Middle frontal gyrus (tissue), 1 donor: ENCODE data around the gene IL21R.

ENCODE experiments used
- DNase-seq: peaks from one replicate; pipeline ENCODE4 v3.0.0-alpha.2; 2015; ENCODE audit warnings: low spot score; ENCODE audit errors: extremely low spot score

IL21R gene

DNA sequence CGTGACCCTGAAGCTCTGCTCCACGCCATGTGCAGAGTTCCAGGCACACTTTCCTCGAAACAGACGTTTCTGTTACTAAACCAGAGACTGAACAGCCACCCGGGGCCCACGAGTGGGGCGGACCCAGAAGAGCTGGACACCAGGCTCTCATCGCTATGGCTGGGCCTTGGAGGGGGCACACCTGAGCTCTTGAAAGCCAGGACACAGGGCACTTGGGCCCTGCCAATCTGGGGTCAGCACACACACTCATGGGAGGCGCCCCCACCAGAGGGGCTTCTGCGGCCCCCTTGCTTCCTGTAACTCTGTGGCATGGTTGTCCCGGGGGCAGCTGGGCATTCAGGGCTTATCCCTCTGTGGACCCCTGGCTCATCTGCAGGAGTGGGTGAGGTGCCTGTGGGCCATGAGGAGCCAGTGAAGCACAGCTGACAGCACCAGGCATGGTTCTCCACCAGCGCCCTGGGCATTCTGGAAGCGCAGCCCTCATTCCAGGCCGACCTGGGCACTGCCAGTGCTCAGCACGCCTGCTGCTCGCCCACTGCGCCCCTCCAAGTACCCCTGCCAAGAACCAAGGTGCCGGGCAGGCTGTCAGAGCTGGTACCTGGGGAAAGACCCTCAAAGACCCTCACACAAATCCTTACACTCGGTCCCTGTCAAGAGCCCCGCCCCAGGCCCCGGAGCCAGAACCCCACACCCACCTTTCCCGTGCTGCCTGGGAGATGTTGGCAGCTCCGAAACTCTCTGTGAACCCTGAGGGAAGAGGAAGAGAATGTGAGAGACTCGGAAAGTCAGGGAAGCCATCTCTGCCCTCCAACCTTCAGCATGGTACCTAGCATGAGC, 61.1 kb downstream of the IL21R start:
- no peak for DNase-seq

DNA sequence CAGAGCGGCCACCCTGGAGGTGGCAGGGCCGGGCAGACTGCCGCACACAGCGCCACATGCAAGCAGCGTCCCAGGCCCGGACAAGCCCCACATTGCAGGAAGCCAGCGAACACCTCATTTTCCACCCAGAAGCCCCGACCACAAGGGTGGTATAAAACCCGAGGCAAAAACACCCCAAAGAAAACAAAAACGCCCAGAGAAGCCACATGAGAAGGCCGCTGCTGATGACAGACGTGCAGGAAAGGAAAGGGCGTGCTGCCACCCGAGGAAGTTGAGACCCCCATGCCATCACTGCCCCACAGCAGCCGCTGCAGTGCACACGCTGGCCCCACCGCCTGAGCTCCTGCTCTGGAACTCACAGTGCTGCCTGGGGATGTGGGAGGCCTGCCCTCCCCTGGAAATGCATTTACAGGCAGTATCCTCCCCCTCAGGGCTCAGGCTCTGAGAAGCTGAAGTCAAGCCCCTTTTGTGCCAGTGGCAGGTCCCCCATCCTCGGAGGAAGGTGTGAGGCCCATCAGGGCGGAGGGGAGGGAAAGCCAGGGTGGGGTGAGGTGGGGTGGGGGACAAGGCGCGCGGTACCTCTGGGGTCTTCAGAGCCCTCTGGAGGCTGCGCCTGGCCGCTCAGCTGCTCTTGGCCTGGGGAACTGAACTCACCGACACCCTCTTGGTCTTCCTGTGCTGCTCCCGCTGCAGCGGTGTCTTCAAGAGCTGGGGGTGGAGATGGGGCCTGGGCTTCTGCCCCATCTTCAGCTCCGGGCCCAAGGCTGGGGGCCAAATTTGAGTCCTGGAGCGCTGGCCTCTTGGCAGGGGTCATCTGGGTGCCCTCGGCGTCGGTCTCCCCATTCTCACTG, 62.0 kb downstream of the IL21R start:
- no peak for DNase-seq

DNA sequence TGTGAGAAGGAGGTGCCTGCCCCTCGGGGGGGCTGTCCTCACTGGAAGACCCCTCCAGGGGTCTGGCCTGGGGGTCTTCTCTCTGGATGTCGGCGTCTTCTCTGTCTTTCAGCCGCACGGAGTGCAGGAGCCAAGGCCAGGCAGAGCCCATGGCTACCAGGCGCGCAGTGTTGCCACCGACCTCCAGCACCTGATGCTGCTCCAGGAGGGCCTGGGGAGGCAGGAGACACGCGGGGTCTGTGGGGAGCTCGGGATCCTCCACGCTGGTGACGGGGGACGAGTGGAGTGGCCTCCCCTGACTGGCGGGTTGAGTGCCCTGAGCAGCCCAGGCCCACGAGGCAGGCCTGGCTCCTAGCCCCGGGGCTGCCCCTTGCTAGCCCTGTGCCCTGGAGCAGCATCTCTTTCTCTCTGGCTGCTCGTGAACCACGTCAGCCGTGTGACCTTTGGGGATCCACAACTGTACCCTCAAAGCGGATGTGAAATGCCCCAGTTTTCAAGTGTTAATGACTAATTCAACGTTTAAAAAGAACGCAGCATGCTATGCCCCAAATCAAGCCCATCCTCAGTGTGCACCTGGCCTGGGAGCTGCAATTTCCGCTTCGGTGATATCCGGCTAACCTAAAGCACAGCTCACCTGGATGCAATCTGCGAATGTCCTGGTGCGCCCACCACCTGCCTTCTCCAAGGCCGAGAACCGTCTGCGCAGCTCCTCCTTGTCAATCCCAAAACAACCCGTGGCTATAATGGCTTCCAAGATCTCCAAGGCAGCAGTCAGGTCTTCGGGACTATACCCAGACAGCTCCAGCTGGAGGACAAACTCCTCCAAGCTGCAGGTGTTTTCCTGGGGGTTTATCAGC, 62.9 kb downstream of the IL21R start:
- DNase-seq, result no peak

DNA sequence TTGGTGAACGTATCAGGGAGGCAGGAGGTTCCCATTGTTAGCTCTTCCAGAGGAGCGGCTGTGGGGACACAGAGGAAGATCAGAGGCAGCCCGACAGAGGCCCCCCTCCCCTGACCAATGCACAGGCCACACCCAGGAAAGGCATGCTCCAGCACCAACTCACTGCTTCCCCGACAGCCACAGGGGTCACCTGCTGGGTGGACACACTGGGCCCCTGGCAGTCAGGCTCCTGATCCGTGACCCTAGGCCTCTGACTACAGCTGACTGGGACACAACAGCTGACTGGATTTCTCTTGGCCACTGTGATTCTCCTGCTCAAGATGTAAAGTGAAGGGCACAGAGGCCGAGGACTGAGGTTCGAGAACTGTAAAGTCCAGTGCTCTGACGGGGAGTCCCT, 63.5 kb downstream of the IL21R start:
- no peak for DNase-seq

DNA sequence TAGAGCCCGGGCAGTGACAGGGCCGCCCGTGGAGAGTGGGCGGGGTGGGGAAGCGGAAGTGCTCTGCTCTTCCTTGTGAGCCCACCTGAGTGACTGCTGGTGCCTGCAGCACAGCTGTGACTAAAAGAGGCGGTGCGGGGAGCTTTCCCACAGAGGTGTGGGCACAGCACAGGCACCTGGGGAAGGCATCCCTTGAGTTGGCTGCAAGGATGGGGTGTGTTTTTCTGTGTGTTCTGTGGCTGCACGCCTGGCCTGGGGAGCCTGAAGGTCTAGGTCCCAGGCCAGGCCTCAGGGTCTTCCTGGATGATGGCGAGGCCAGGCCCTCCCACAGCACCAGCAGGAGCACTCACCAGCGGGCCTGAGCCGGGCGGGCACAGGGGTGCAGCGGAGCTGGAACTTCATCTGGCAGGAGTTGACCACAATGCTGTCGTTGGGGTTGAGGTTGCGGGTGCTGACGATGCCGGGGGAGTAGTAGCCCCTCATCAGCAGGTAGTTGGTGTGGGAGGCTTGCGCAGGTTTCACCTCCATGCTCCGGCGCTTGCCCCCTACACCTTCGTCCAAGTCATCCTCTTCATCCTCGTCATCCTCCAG, 67.1 kb downstream of the IL21R start:
- no peak for DNase-seq

DNA sequence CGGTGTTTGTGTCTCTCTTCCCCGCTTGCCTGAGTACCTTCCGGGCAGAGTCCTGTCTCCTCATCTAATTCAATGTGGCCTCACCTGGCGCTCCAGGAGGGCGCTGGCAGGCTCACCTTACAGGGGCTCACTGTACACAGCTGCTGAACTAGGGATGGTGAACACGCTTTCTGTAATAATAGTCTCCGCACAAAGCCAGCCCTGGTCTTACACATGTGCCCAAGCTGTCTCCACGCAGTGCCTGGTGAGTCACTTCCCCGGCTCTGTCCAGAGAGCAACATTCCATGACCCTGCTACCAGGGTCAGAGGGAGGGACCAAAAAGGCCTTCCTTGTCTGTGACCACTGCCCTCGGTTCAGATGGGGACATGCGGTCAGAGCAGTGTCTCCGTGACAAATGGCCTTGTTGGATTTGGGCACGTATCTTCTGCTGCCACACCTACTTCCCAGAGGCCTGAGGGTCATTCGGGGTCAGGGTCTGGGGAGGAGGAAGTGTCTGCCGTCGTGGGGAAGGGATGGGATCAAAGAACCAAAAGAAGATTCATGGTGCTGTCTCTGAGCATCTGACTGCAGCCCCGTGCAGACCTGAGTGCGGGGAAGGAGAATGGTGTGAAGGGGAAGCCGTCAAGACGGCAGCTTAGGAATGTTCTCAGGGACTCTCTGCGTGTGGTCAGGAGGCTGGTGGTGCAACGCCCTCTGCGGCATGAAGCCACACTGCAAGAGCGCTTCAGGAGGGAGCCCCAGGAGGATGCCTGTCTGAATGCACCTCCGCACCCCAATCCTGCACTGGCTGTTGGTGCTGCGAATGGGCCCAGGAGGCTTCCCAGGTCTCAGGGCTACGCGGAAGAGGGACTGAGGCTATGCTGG, 68.8 kb downstream of the IL21R start:
- DNase-seq, result no peak

DNA sequence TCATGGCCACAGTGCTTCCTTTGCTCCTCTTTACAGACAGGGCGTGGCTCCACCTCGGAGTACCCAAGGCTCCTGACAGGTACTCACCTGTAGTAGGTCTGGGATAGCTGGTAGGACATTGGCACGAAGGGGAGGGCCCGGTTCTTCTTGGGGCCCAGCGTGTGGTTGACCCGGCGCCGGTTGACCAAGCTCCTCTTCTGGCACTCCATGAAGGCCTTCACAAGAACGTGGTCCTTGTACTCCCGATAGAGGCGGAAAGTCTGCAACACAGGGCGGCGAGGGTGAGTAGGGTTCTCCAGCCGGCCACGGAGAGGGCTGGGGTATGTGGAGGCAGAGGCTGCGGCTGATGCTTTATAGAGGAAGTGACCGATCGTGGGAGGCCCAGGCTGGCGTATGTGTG, 69.7 kb downstream of the IL21R start:
- no peak for DNase-seq

DNA sequence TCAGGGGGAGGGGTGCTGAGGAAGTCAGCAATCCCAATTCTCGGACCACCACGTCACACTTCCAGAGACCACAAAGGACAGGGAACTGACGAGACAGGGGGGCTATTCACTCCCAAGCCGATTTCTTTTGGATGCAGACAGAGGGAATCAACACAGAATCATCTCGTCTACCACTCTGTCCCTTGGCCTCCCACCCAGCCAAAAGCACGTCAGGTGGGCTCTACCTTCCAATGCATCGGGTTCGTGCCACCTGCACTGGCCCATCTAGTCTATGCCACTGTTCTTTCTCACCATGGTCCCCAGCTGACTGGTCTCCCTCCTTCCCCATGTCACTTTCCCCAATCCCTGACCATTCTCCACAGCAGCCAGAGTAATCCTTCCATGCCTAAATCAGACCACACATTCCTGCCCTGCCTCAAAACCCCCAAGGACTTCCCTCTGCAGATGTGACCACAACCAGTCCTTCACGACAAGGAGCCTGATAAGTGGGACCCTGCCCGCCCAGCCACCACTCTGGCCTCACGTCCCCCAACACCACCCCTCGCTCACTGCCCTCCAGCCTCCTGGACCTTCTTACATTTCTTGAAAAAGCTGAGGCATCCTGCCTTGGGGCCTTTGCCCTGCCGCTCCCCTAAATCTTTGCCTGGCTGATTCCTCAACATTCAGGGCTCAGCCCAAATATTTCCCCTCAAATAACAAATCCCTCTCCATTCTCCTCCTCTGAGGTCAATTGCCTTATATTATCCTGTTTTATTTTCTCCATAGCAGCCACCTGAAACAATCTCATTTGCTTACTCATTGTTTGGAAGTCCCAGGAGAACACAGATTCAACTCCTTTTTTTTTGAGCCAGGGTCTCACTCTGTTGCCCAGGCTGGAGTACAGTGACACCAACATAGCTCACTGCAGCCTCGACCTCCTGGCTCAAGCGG, 70.4 kb downstream of the IL21R start:
- no peak for DNase-seq

DNA sequence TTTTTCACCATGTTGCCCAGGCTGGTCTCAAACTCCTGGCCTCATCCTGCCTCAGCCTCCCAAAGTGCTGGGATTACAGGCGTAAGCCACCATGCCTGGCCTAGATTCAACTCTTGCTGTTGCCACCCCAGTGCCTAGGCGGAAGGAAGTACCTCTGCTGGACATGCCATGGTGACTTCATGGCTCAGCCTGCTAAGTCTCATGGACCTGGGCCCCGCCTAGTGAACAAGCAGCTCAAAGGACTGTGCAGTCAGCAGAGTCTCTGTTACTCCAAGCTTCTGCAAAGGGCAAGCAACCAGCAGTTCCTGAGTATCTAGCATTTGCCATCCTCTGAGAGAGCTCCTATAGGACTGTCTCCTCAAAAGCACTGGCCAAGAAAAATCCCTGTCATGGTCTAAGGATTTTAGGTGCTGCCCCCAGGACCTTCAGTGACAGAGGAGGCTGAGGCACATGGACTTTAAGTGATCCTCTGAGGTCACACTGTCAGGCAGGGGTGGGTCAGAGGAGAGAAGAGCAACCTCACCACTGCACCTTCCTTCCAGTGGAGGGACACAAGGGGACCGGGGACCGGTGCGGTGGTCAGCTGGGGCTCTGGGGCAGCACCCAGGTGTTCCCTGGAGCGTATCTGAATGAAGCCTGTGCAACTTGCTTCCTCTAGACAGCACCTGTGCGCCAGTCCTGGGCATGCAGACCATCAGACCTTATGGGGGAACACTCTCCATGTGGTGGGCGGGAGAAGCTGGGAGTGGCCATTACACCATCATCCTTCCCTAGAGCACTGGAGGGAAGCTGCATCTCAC, 71.3 kb downstream of the IL21R start:
- no peak for DNase-seq

DNA sequence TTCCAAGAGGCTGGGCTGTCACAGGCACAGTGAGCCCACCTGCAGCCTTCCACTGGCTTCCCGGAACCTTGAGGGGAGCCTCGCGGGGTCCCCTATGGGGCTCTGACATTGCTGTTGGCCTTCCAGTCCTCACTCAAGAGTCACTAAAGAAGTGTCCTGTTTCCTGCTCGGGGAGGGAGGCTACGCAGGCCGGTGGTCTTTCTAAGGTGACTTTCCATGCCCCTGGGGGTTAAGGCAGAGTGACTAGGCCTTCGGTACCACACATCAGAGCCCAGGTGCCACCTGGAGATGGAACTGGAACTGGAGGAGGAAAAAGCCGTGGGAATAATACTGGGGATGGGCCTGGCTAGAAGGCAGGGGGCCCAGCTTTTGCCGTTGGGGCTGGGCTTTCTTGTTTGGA, 72.1 kb downstream of the IL21R start:
- DNase-seq, result no peak

DNA sequence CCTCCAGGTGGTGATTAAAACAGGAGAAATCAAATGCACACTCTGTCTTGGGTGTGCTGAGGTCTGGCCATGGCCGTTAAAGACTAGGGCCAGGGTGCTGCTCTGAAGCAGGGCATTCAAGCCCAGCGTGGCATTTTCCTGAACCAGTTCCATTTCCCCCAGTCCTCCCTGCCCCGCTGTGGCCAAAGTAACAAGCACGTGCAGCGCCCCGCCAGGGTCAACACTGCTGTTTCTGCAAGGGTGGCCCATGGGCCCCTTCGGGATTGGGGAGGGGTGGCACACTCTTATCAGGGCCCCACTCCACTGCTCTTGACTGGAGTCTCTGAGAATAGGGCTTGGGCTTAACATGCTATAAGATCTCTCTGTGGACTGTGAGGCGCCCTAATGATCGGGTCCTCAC, 72.9 kb downstream of the IL21R start:
- DNase-seq, result no peak

DNA sequence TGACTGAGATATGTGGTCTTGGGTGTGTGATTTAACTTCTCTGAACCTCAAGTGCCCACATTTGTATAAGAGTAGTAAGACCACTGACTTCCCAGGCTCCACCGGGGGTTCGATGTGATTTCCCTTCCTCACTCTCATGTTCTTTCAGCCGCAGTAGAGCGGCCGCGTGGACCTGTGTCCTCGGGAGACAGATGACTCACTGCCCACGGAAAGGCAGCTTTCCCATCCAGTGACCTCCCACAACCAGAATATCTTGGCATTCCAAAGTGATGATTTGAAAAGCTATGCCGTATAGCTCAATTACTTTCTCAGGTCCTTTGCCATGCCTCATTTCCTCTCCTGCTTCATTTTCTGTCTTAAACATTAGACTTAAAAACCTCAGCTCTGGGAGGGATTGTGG, 73.6 kb downstream of the IL21R start:
- DNase-seq, result no peak

DNA sequence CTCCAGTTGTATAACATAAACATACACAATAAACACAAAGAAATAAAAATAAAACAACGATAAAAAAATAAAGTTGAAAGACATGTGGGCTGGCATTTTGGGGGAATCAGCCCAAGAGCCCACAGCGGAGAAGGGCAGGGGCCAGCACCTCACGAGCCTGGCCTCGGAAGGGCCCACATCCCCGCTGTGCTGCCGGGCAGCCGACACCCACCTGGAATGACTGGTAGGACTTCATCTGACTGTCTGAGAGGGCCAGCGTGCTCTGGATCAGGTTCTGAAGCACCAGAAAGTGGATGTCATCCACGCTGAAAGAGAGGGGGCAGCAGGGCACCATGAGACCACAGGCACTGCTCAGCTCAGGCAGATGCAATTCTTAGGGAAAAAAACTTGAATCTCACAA, 74.3 kb downstream of the IL21R start:
- no peak for DNase-seq

DNA sequence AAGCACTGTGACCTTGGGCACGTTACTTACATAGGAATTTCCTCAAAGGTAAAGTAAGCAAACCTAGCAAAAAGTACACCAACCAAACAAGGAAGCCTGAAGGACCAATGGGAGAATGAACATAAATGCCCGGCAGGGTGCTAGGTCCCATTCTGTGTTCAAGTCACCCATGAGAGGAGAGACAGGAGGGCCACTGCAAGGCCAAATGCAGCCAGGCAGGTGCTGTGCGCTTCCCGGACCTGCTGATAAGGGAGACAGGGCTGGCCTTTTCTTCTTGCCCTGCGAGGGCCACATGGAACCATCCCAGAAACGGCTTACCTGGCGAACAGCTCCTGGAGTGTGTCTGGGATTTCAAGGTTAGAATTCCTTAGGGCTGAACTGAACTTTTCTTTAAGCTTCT, 78.8 kb downstream of the IL21R start:
- DNase-seq, result no peak

DNA sequence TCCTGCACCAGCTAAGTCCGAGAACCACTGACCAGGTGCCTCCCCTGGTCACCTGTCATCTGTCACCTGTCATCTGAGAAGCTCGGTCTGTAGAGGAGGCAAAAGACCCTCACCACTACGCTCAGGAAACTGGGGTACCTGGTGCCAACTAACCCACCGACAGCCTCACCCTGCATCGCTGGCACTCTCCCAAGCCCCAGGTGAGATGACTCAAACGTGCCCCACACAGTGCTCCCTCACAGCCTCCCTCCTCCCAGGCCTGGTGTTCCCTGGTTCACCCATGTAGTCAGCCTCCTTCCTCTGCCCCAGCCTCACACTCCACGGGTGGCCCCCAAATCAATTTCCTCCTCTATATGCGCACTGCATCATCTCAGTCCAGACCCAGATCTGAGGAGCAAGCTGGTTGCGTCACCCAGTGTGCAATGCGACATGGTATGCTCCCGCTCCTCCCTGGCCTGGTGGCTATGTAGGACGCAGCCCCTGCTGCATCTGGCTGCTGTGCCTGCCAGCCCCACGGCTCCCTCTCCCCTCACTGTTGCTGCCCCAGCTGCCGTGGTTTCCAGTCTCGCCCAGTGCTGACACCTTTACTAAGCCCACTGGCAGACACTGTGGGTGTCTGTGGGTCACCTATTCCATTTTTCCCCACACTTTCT, 79.4 kb downstream of the IL21R start:
- DNase-seq, result no peak

DNA sequence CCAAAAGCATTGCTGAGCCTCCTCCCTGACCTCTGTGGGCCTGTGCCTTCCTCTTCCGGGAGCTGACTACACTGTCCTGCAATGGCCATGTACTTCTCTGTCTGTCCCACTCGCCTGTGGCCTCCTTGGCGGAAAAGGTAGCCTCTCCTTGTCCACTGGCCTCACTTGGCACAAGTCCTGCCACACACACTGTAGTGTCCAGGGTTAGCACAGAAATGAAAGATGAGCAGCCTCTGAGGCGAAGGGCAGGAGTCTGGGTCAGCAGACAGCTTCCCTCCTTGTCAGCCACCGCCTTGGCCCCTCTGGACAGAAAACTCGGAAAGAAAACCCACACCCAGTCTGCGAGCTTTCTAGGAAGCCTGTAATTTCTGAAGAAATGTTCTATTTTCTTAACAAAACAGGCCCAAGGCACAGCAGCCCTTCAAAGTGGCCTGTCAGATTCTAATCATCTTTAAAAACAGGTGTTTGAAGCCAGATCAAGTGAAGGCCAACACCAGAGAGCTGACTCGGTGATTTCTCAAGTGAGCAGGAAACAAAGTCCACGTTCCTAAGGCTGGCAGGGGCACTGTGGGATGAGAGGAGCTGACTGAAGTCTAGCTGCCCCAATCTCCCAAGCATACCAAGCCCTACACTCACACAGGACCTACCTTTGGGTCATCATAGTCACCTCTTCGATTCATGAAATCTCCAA, 80.6 kb downstream of the IL21R start:
- no peak for DNase-seq

DNA sequence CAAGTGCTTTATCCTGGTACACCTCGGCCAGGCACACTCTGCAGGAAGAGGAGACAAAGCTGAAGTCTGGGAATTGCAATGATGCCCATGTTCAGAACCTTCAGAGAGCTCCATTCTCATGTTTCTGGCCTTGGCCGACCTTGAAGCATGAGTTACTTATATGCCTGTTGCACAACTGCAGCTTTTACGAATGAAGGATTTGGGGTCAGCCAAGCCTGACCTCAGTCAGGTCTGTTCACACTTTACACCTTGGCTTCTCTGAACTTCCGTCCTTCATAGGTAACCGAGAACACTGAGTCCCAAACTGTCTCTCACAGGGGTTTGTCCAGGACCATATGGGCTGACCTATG, 81.1 kb downstream of the IL21R start:
- no peak for DNase-seq
